Calu3 (cell line): Measurements from ENCODE around the gene ATP5PO. TPM values are rescaled to one million over a fixed set of nuclear protein-coding genes. Genes with fewer than 3 reads are reported as not detected.

Experiments used
- BruUV-seq: library from RNA; stranded (reverse); fragments of 400-500 nt; replicated peaks from 2 replicates; lab custom pipeline; 2021; lab: Mats Ljungman, UMichigan
- CTCF ChIA-PET: fragments of 300-600 bp; sonication (Branson Sonifier 250); formaldehyde crosslinking; loops from one replicate; lab custom pipeline; 2022; ENCODE audit warnings: antibody characterized with exemption; lab: Charles Lee
- DNase-seq: peaks from one replicate; pipeline ENCODE4 v3.0.0; 2022
- H3K27ac Mint-ChIP-seq: one replicate; pipeline ENCODE4 v1.8.0; 2022; ENCODE audit warnings: mixed read lengths; ENCODE audit not compliant: unreplicated experiment
- H3K27me3 Mint-ChIP-seq: one replicate; pipeline ENCODE4 v1.8.0; 2022; ENCODE audit warnings: mixed read lengths; ENCODE audit not compliant: unreplicated experiment
- H3K36me3 Mint-ChIP-seq: one replicate; pipeline ENCODE4 v1.8.0; 2022; ENCODE audit warnings: mild to moderate bottlenecking, moderate library complexity, mixed read lengths; ENCODE audit not compliant: insufficient read depth, unreplicated experiment
- H3K4me1 Mint-ChIP-seq: one replicate; pipeline ENCODE4 v1.8.0; 2022; ENCODE audit warnings: mild to moderate bottlenecking, low read depth, mixed read lengths; ENCODE audit not compliant: unreplicated experiment
- H3K4me3 Mint-ChIP-seq: one replicate; pipeline ENCODE4 v1.8.0; 2022; ENCODE audit warnings: mild to moderate bottlenecking, low read depth, moderate library complexity, mixed read lengths; ENCODE audit not compliant: unreplicated experiment
- H3K9me3 Mint-ChIP-seq: one replicate; pipeline ENCODE4 v1.8.0; 2022; ENCODE audit warnings: low read depth, mixed read lengths; ENCODE audit not compliant: unreplicated experiment
- CTCF ChIP-seq: fragments of 200-600 bp; IDR thresholded peaks from one replicate; pipeline ENCODE4 v1.8.0; 2022; ENCODE audit warnings: antibody characterized with exemption; ENCODE audit not compliant: unreplicated experiment
- intact Hi-C: fragments of 100-400 bp; cut with micrococcal nuclease; formaldehyde crosslinking; loops from one replicate; pipeline ENCODE4 v1.10.0; 2022; ENCODE audit not compliant: unreplicated experiment
- total RNA-seq: library from RNA; stranded (reverse); gene quantifications from 2 replicates; pipeline ENCODE4 v1.2.3, GENCODE V29; 2022

ATP5PO gene
- total RNA-seq, 1 experiment from 2014 or later, result 125 TPM

- BruUV-seq, result no TSS peak
- no peak for DNase-seq
- CTCF ChIA-PET, result no interaction called here
Observed at GRCh38 chr21:33854604-33855003, 61.0 kb downstream of the ATP5PO start.

More at GRCh38 chr21:33854604-33855003, 61.0 kb downstream of the ATP5PO start:
- Mint-ChIP-seq H3K4me3 (no peak overlapping the region), H3K36me3 (no peaks in the 10 kb centered on the region), H3K9me3 (no peaks in the 10 kb centered on the region), H3K4me1 (no peaks in the 10 kb centered on the region), H3K27me3 (no peaks in the 10 kb centered on the region), H3K27ac (no peak overlapping the region)
- no peak for TF ChIP-seq CTCF
- intact Hi-C loops, result no loop called here

Other genes with a start within 250 kb of the ATP5PO start
- gene MRPS6, start 157.8 kb upstream of the ATP5PO start, total RNA-seq, result 43.5 TPM in 2 replicates
- 15.8 and 15.9 TPM in 2 replicates for gene SLC5A3, start 157.8 kb upstream of the ATP5PO start, total RNA-seq